Mesothelial cell of epicardium (in vitro differentiated cells): ENCODE measurements around the gene THSD7A. TPM values are rescaled to one million over a fixed set of nuclear protein-coding genes. Genes with fewer than 3 reads are reported as not detected.

Experiments used
- DNase-seq, 2 experiments: peaks; one replicate each; pipeline ENCODE4 v3.0.0; 2021; ENCODE audit warnings: low spot score in 2 of 2; ENCODE audit not compliant: unreplicated experiment in 2 of 2
- H3K27ac Mint-ChIP-seq: 2 replicates; pipeline ENCODE4 v1.8.0; 2021; ENCODE audit warnings: mixed read lengths
- H3K27me3 Mint-ChIP-seq: 2 replicates; pipeline ENCODE4 v1.8.0; 2021; ENCODE audit warnings: low read depth, mixed read lengths
- H3K36me3 Mint-ChIP-seq: 2 replicates; pipeline ENCODE4 v1.8.0; 2021; ENCODE audit warnings: mixed read lengths
- H3K4me1 Mint-ChIP-seq: 2 replicates; pipeline ENCODE4 v1.8.0; 2021; ENCODE audit warnings: mixed read lengths
- H3K4me3 Mint-ChIP-seq: 2 replicates; pipeline ENCODE4 v1.8.0; 2021; ENCODE audit warnings: mild to moderate bottlenecking, moderate library complexity, mixed read lengths
- H3K9me3 Mint-ChIP-seq: 2 replicates; pipeline ENCODE4 v1.8.0; 2021; ENCODE audit warnings: mixed read lengths
- total RNA-seq: library from RNA; stranded (reverse); gene quantifications from 3 replicates; pipeline ENCODE4 v1.2.1, GENCODE V29; 2021
- TF ChIP-seq, protein P1 (sequence below): fragments of 200-600 bp; sonication (generic); IDR thresholded peaks from one replicate; pipeline ENCODE4 v1.5.0; 2021; ENCODE audit warnings: antibody characterized with exemption; ENCODE audit not compliant: unreplicated experiment

The THSD7A gene
- total RNA-seq, 1 donor from 2014 or later = 13.4 TPM

GRCh38 chr7:11327633-11328032 is 504.4 kb downstream of the THSD7A start:
- H3K27me3 Mint-ChIP-seq = no peaks in the 10 kb centered on the region

More at GRCh38 chr7:11327633-11328032, 504.4 kb downstream of the THSD7A start:
- H3K4me3 Mint-ChIP-seq = no peak overlapping the region
- no peak for DNase-seq
- H3K9me3 Mint-ChIP-seq = peaks cover 19% of the 10 kb centered on the region
- H3K27ac Mint-ChIP-seq = no peak overlapping the region
- TF ChIP-seq, protein P1, sequence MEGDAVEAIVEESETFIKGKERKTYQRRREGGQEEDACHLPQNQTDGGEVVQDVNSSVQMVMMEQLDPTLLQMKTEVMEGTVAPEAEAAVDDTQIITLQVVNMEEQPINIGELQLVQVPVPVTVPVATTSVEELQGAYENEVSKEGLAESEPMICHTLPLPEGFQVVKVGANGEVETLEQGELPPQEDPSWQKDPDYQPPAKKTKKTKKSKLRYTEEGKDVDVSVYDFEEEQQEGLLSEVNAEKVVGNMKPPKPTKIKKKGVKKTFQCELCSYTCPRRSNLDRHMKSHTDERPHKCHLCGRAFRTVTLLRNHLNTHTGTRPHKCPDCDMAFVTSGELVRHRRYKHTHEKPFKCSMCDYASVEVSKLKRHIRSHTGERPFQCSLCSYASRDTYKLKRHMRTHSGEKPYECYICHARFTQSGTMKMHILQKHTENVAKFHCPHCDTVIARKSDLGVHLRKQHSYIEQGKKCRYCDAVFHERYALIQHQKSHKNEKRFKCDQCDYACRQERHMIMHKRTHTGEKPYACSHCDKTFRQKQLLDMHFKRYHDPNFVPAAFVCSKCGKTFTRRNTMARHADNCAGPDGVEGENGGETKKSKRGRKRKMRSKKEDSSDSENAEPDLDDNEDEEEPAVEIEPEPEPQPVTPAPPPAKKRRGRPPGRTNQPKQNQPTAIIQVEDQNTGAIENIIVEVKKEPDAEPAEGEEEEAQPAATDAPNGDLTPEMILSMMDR = no peak
- H3K4me1 Mint-ChIP-seq = peaks cover 6% of the 10 kb centered on the region
- H3K36me3 Mint-ChIP-seq = no peaks in the 10 kb centered on the region
